ENCODE data around the gene RAMP3.

The RAMP3 gene

GRCh38 chr7:45181286-45181960, 23.8 kb downstream of the RAMP3 start:
- DNase-seq: no peak

- no peak for DNase-seq
These were observed 24.6 kb downstream of the RAMP3 start for GRCh38 chr7:45181991-45182855.

- no peak for DNase-seq
These were observed 25.5 kb downstream of the RAMP3 start for GRCh38 chr7:45182856-45183710.

- no peak for DNase-seq
These were observed 26.2 kb downstream of the RAMP3 start for GRCh38 chr7:45183711-45184210.

GRCh38 chr7:45184326-45185027, 26.9 kb downstream of the RAMP3 start:
- DNase-seq: no peak

GRCh38 chr7:45185028-45185863, 27.7 kb downstream of the RAMP3 start:
- DNase-seq: no peak

- no peak for DNase-seq
These were observed 28.3 kb downstream of the RAMP3 start for GRCh38 chr7:45185864-45186250.

GRCh38 chr7:45186261-45186813, 28.7 kb downstream of the RAMP3 start:
- no peak for DNase-seq

- no peak for DNase-seq
These were observed 29.7 kb downstream of the RAMP3 start for GRCh38 chr7:45187089-45187945.

GRCh38 chr7:45187946-45188411, 30.4 kb downstream of the RAMP3 start:
- no peak for DNase-seq

- DNase-seq: no peak
These were observed 31.1 kb downstream of the RAMP3 start for GRCh38 chr7:45188736-45189135.

GRCh38 chr7:45189151-45189970, 31.8 kb downstream of the RAMP3 start:
- no peak for DNase-seq

GRCh38 chr7:45190406-45191165, 33.0 kb downstream of the RAMP3 start:
- DNase-seq: no peak

GRCh38 chr7:45191396-45191795, 33.8 kb downstream of the RAMP3 start:
- no peak for DNase-seq

GRCh38 chr7:45192621-45193041, 35.0 kb downstream of the RAMP3 start:
- DNase-seq: no peak

GRCh38 chr7:45193828-45194227, 36.2 kb downstream of the RAMP3 start:
- DNase-seq: no peak

GRCh38 chr7:45196374-45196773, 38.8 kb downstream of the RAMP3 start:
- no peak for DNase-seq

GRCh38 chr7:45197461-45197860, 39.9 kb downstream of the RAMP3 start:
- no peak for DNase-seq

Measured in activated effector memory CD4-positive, alpha-beta T cell treated with Interleukin-2 at 50 U/mL for 16 hours (primary cell).